Activated B cell treated with CpG ODN at 0.5 μM for 24 hours (primary cell): ENCODE measurements around the gene UMODL1. TPM values are rescaled to one million over a fixed set of nuclear protein-coding genes. Genes with fewer than 3 reads are reported as not detected.
A peak's percentile ranks its signal among the peaks of the same experiment; 100 is the strongest.

Experiments
- ATAC-seq: fragments of 200-7000 bp; cut with Tn5 transposase; one replicate; pipeline ENCODE4 v1.10.0; 2021; ENCODE audit warnings: low read depth, mild to moderate bottlenecking, moderate library complexity
- CTCF ChIA-PET: fragments of 350-600 bp; sonication (Branson Sonifier 250); formaldehyde crosslinking; loops from one replicate; lab custom pipeline; 2021; ENCODE audit warnings: antibody characterized with exemption; lab: Charles Lee
- POLR2A ChIA-PET: fragments of 350-600 bp; sonication (Branson Sonifier 250); formaldehyde crosslinking; loops from one replicate; lab custom pipeline; 2021; ENCODE audit warnings: antibody characterized with exemption; lab: Charles Lee
- DNase-seq: peaks from one replicate; pipeline ENCODE4 v3.0.0; 2022
- H3K27ac Mint-ChIP-seq: one replicate; pipeline ENCODE4 v1.8.0; 2020; ENCODE audit warnings: mixed read lengths
- H3K27me3 Mint-ChIP-seq: one replicate; pipeline ENCODE4 v1.8.0; 2021; ENCODE audit warnings: mixed read lengths
- H3K36me3 Mint-ChIP-seq: one replicate; pipeline ENCODE4 v1.8.0; 2021; ENCODE audit warnings: low read depth, mixed read lengths
- H3K4me1 Mint-ChIP-seq: one replicate; pipeline ENCODE4 v1.8.0; 2021; ENCODE audit warnings: mixed read lengths
- H3K4me3 Mint-ChIP-seq: one replicate; pipeline ENCODE4 v1.8.0; 2020; ENCODE audit warnings: mild to moderate bottlenecking, mixed read lengths
- H3K9me3 Mint-ChIP-seq: one replicate; pipeline ENCODE4 v1.8.0; 2020; ENCODE audit warnings: mixed read lengths
- intact Hi-C: fragments of 100-400 bp; cut with micrococcal nuclease; formaldehyde crosslinking; loops from one replicate; pipeline ENCODE4 v1.15.1; 2024
- total RNA-seq: library from RNA; stranded (reverse); gene quantifications from 2 replicates; pipeline ENCODE4 v1.2.3, GENCODE V29; 2022
- TF ChIP-seq, protein P1 (sequence below): fragments of 200-600 bp; IDR thresholded peaks from one replicate; pipeline ENCODE4 v1.8.0; 2022; ENCODE audit warnings: antibody characterized with exemption, mild to moderate bottlenecking

The UMODL1 gene
- total RNA-seq, 1 donor from 2014 or later = 0.04 TPM

- Mint-ChIP-seq H3K4me3 (no peak overlapping the region), H3K36me3 (no peaks in the 10 kb centered on the region)
- no peak for ATAC-seq
These were observed 72.0 kb downstream of the UMODL1 start for GRCh38 chr21:42143111-42143510.

GRCh38 chr21:42144221-42144620 lies 73.1 kb downstream of the UMODL1 start:
- Mint-ChIP-seq H3K36me3 (no peaks in the 10 kb centered on the region), H3K4me3 (no peak overlapping the region), H3K4me1 (peaks cover 11% of the 10 kb centered on the region), H3K27ac (no peak overlapping the region), H3K27me3 (no peaks in the 10 kb centered on the region), H3K9me3 (no peaks in the 10 kb centered on the region)
- TF ChIP-seq, protein P1, sequence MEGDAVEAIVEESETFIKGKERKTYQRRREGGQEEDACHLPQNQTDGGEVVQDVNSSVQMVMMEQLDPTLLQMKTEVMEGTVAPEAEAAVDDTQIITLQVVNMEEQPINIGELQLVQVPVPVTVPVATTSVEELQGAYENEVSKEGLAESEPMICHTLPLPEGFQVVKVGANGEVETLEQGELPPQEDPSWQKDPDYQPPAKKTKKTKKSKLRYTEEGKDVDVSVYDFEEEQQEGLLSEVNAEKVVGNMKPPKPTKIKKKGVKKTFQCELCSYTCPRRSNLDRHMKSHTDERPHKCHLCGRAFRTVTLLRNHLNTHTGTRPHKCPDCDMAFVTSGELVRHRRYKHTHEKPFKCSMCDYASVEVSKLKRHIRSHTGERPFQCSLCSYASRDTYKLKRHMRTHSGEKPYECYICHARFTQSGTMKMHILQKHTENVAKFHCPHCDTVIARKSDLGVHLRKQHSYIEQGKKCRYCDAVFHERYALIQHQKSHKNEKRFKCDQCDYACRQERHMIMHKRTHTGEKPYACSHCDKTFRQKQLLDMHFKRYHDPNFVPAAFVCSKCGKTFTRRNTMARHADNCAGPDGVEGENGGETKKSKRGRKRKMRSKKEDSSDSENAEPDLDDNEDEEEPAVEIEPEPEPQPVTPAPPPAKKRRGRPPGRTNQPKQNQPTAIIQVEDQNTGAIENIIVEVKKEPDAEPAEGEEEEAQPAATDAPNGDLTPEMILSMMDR = no peak
- POLR2A ChIA-PET = no interaction called here
- CTCF ChIA-PET = interaction anchor here (2.2 to 2.5 kb wide), 3 partner anchors 20 to 125 kb away, joined by 7 to 103 read pairs (median 9); no protein-coding TSS in a partner anchor
- no peak for ATAC-seq
- intact Hi-C loops = no loop called here
- no peak for DNase-seq

More at GRCh38 chr21:42143111-42143510, 72.0 kb downstream of the UMODL1 start:
- TF ChIP-seq, protein P1 = no peak
- intact Hi-C loops = no loop called here
- no peak overlapping the region for H3K27ac Mint-ChIP-seq
- peaks cover 11% of the 10 kb centered on the region for H3K4me1 Mint-ChIP-seq
- ChIA-PET CTCF (interaction anchor here (2.8 kb wide), 1 partner anchor 116 kb away, joined by 13 read pairs; no protein-coding TSS in a partner anchor), POLR2A (no interaction called here)
- no peaks in the 10 kb centered on the region for H3K27me3 Mint-ChIP-seq
- DNase-seq = no peak
- H3K9me3 Mint-ChIP-seq = no peaks in the 10 kb centered on the region

- ChIA-PET POLR2A (interaction anchor here (0.6 kb wide), 1 partner anchor 83 kb away, joined by 3 read pairs; no protein-coding TSS in a partner anchor), CTCF (interaction anchor here (0.9 to 2.5 kb wide), 21 partner anchors 14 to 448 kb away, joined by 3 to 103 read pairs (median 4); no protein-coding TSS in a partner anchor)
- DNase-seq (no peak), ATAC-seq (no peak)
- Mint-ChIP-seq H3K9me3 (no peaks in the 10 kb centered on the region), H3K4me3 (no peak overlapping the region), H3K27ac (no peak overlapping the region), H3K27me3 (no peaks in the 10 kb centered on the region), H3K36me3 (no peaks in the 10 kb centered on the region), H3K4me1 (peaks cover 11% of the 10 kb centered on the region)
- TF ChIP-seq, protein P1 = no peak
- intact Hi-C loops = loop anchor here (1.0 to 5.0 kb wide), 7 partner anchors 42 to 672 kb away; no protein-coding TSS in a partner anchor
These were observed 73.8 kb downstream of the UMODL1 start for GRCh38 chr21:42144679-42145568.

DNA sequence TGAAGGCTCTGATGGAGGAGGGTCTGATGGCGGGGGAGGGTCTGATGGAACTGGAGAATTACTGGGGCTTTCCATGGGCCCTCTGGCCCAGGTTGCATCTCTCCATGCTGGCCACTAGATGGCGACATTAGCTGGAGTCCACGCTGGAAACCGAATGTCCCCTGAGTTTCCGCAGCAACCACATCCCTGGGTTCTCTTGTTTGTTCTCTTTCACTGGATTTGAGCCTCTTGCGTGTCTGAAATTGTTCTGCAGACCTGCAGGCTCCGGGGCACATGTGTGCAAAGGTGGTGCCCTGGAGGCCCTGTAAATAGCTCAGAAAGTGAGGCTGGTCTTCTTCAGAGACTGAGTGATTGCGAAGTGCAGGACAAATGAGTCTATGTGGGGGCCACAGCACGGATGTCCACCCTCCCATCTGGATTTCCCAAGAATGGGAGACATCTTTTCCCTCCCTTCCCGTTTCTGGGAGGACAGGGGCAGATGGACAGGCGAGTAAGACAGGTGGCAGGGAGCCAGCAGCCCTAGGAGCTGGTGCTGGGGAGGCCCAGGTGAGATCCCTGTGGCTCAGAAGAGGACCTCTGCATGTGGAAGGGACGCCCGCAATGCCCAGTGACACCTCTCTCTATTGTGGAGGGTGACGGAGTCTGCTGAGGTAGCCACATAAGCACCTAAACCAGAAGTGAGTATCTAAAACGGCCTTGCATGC lies 74.6 kb downstream of the UMODL1 start:
- Mint-ChIP-seq H3K4me3 (no peak overlapping the region), H3K27me3 (no peaks in the 10 kb centered on the region), H3K36me3 (no peaks in the 10 kb centered on the region), H3K9me3 (no peaks in the 10 kb centered on the region), H3K27ac (no peak overlapping the region), H3K4me1 (peaks cover 7% of the 10 kb centered on the region)
- POLR2A ChIA-PET = interaction anchor here (0.8 kb wide), 1 partner anchor 113 kb away, joined by 3 read pairs; no protein-coding TSS in a partner anchor
- ATAC-seq = peak; percentile 86
- DNase-seq = peak; percentile 36
- TF ChIP-seq, protein P1 = no peak
- CTCF ChIA-PET = interaction anchor here (0.6 to 2.5 kb wide), 24 partner anchors 13 to 448 kb away, joined by 3 to 103 read pairs (median 4); no protein-coding TSS in a partner anchor
- intact Hi-C loops = loop anchor here (1.0 to 5.0 kb wide), 7 partner anchors 42 to 672 kb away; no protein-coding TSS in a partner anchor
